SU-DHL-6 (cell line): Measurements from ENCODE around the gene SEPTIN12.

ENCODE experiments used
- EZH2phosphoT487 ChIP-seq: fragments of 200-600 bp; sonication (generic), shearing (Covaris generic); conservative IDR thresholded peaks from 2 replicates; pipeline ENCODE4 v1.6.1; 2018; ENCODE audit warnings: mild to moderate bottlenecking, antibody characterized with exemption, low read length, moderate library complexity, mixed read lengths
- TF ChIP-seq, protein P1 (sequence below): fragments of 200-600 bp; sonication (generic); IDR thresholded peaks from one replicate; pipeline ENCODE4 v1.5.1; 2017; ENCODE audit warnings: antibody characterized with exemption, mild to moderate bottlenecking, low read length, moderate library complexity; ENCODE audit not compliant: insufficient read depth, poor library complexity, severe bottlenecking

GRCh38 chr16:4787068-4787467 is 1.1 kb downstream of the SEPTIN12 start:
- TF ChIP-seq, protein P1, sequence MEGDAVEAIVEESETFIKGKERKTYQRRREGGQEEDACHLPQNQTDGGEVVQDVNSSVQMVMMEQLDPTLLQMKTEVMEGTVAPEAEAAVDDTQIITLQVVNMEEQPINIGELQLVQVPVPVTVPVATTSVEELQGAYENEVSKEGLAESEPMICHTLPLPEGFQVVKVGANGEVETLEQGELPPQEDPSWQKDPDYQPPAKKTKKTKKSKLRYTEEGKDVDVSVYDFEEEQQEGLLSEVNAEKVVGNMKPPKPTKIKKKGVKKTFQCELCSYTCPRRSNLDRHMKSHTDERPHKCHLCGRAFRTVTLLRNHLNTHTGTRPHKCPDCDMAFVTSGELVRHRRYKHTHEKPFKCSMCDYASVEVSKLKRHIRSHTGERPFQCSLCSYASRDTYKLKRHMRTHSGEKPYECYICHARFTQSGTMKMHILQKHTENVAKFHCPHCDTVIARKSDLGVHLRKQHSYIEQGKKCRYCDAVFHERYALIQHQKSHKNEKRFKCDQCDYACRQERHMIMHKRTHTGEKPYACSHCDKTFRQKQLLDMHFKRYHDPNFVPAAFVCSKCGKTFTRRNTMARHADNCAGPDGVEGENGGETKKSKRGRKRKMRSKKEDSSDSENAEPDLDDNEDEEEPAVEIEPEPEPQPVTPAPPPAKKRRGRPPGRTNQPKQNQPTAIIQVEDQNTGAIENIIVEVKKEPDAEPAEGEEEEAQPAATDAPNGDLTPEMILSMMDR, result no peak
- TF ChIP-seq EZH2phosphoT487, result no peak
